ENCODE measurements around the gene SBK3. TPM values are rescaled to one million over a fixed set of nuclear protein-coding genes. Genes with fewer than 3 reads are reported as not detected.

Gene SBK3
- total RNA-seq, 1 donor from 2014 or later: not detected

DNA sequence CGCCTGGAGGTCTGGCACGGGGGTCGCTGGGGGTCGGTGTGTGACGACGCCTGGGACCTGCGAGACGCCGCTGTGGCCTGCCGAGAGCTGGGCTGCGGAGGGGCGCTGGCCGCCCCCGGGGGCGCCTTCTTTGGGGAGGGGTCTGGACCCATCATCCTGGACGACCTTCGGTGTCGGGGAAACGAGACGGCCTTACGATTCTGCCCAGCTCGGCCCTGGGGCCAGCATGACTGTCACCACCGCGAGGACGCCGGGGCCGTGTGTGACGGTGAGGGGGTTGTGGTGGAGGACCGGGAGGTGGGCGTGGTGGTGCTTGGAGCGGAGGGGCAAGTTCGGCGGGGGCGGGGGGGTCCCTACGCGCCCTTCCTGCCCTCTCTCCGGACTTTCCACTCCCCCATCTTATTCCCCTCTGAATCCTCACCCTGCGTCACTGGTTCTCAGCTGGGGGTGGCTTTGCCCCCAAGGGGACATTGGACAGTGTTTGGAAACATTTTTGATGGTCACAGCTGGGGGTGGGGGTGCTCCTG is 51.6 kb downstream of the SBK3 start:
- no peaks in the 10 kb centered on the region for H3K36me3 ChIP-seq
- H3K4me3 ChIP-seq: peak overlapping the region in 1 of 2 donors; percentile 5
- TF ChIP-seq, protein P1, sequence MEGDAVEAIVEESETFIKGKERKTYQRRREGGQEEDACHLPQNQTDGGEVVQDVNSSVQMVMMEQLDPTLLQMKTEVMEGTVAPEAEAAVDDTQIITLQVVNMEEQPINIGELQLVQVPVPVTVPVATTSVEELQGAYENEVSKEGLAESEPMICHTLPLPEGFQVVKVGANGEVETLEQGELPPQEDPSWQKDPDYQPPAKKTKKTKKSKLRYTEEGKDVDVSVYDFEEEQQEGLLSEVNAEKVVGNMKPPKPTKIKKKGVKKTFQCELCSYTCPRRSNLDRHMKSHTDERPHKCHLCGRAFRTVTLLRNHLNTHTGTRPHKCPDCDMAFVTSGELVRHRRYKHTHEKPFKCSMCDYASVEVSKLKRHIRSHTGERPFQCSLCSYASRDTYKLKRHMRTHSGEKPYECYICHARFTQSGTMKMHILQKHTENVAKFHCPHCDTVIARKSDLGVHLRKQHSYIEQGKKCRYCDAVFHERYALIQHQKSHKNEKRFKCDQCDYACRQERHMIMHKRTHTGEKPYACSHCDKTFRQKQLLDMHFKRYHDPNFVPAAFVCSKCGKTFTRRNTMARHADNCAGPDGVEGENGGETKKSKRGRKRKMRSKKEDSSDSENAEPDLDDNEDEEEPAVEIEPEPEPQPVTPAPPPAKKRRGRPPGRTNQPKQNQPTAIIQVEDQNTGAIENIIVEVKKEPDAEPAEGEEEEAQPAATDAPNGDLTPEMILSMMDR (IDR thresholded peaks at IDR 0.05): no peak
- no peaks in the 10 kb centered on the region for H3K9me3 ChIP-seq
- H3K27me3 ChIP-seq: no peaks in the 10 kb centered on the region
- H3K27ac ChIP-seq: peak overlapping the region in 1 of 2 donors; percentile 57
- intact Hi-C loops (cut with DNase I): no loop called here
- H3K4me1 ChIP-seq: no peaks in the 10 kb centered on the region
- no peak for DNase-seq (ENCODE audit: low spot score in 2 of 2)

DNA sequence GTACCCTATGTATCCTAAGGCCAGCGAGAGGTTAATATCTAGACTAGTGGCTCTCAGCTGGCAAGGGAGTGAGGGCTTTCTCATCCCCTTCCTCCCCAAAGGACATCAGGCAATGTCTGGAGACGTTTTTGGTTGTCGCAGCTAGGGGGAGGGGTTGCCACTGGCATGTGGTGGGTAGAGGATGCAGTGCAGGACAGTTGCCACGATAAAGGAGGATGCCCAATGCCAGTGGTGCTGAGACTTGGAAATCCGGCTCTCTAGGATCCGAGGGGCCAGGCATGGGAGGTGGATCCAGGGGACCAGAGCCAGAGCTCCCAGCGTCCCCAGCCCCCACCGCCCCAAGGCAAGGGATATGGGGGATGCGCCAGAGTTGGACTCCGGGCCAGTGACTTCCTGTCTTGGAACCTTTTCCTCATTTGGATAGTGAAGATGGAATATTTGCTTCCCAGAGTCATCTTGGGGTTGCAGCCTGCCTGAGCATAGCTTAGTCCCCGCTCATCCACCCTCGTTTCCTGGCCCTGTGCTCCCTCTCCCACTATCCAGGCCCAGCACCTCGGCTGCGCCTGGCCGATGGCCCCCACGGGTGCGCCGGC is 52.2 kb downstream of the SBK3 start:
- no peaks in the 10 kb centered on the region for H3K27me3 ChIP-seq
- peaks cover 0 to 5% of the 10 kb centered on the region in 2 donors for H3K4me1 ChIP-seq
- intact Hi-C loops (cut with DNase I): no loop called here
- peak overlapping the region in 1 of 2 donors; percentile 57 for H3K27ac ChIP-seq
- no peak for DNase-seq (ENCODE audit: low spot score in 2 of 2)
- TF ChIP-seq, protein P1 (IDR thresholded peaks at IDR 0.05): no peak
- H3K9me3 ChIP-seq: no peaks in the 10 kb centered on the region
- H3K4me3 ChIP-seq: peak overlapping the region in 1 of 2 donors; percentile 5
- H3K36me3 ChIP-seq: no peaks in the 10 kb centered on the region

DNA sequence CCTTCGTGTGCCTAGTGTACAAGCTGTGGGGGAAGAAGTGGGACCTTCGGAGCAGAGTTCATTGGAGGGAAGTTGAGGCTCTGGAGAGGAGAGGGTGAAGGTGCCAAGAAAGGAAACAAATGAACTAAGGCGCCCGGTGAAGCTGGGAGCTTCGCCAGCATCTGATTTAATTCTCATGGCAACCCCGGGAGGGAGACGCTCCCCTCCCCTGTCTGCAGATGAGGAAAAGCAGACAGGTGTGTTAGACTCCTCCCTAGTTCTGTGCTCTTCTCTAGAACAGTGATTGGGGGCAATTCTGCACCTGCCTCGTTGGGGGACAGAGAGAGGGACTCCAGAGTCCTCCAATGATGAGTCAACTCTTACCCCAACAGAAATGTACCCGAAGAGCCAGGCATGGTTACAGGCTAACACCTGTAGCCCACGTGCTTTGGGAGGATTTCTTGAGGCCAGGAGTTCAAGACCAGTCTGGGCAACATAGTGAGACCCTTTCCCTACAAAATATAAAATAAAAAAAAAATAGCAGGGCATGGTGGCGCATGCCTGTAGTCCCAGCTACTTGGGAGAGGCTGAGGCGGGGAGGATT is 52.9 kb downstream of the SBK3 start:
- H3K36me3 ChIP-seq: no peaks in the 10 kb centered on the region
- H3K27me3 ChIP-seq: no peaks in the 10 kb centered on the region
- intact Hi-C loops (cut with DNase I): no loop called here
- no peak overlapping the region for H3K27ac ChIP-seq
- peaks cover 4 to 10% of the 10 kb centered on the region in 2 donors for H3K4me1 ChIP-seq
- H3K4me3 ChIP-seq: no peak overlapping the region
- no peak for DNase-seq (ENCODE audit: low spot score in 2 of 2)
- no peaks in the 10 kb centered on the region for H3K9me3 ChIP-seq
- TF ChIP-seq, protein P1 (IDR thresholded peaks at IDR 0.05): no peak

DNA sequence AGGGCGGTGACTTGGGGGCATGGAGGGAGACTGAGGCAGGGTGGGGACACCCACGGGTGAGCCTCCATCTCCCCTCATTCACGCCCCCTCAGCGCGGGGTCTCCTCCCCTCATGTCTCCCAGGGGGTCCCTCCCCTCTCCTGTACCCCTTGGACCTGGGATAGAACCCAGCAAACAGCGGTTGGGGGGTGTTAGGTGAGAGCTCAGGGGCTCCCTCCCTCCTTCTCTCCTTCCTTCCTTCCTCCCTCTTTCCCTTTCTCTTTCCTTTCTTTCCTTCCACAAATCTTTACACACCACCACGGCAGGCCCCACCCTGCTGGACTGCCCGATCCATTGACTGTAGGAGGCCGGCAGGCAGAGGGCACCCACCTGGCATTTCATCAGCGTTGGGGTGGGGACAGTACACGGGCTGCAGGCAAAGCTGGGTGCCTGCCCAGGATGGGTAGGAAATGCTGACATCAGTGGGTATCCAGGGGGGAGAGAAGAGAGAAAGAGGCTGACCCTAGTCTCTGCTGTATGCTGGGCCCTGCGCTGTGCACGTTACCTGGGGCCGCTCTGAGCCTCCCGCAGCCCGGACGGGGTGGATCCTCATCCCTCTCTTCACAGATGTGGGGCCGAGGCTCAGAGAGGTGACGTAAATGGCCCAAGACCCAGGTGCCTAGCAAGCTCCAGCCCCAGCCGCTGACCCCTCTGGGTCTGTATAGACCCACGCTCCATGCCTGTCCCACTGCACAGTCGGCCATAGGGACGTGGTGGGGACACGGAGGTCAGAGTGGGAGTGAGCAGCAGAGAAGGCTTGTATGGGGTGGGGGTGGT is 53.6 kb downstream of the SBK3 start:
- Histone ChIP-seq H3K27ac (peak overlapping the region; percentile 19 to 36), H3K36me3 (no peaks in the 10 kb centered on the region), H3K4me3 (no peak overlapping the region), H3K4me1 (peaks cover 5 to 16% of the 10 kb centered on the region in 2 donors), H3K9me3 (no peaks in the 10 kb centered on the region), H3K27me3 (no peaks in the 10 kb centered on the region)
- no peak for DNase-seq (ENCODE audit: low spot score in 2 of 2)
- TF ChIP-seq, protein P1 (IDR thresholded peaks at IDR 0.05): no peak
- intact Hi-C loops (cut with DNase I): no loop called here

Other genes with a start within 250 kb of the SBK3 start
- not detected for gene TMEM150B, start 220.2 kb downstream of the SBK3 start, total RNA-seq
- gene KMT5C, start 205.7 kb downstream of the SBK3 start, total RNA-seq: 21.7 TPM
- not detected for gene COX6B2, start 190.8 kb downstream of the SBK3 start, total RNA-seq
- gene GARIN5B, start 182.3 kb downstream of the SBK3 start, total RNA-seq: not detected
- gene IL11, start 175.1 kb downstream of the SBK3 start, total RNA-seq: not detected
- gene TMEM190, start 168.7 kb downstream of the SBK3 start, total RNA-seq: not detected
- not detected for gene TMEM238, start 161.3 kb downstream of the SBK3 start, total RNA-seq
- 542 TPM for gene RPL28, start 159.6 kb downstream of the SBK3 start, total RNA-seq
- 82.6 TPM for gene UBE2S, start 137.8 kb downstream of the SBK3 start, total RNA-seq
- 0.85 TPM for gene SHISA7, start 102.2 kb downstream of the SBK3 start, total RNA-seq
- gene ISOC2, start 83.9 kb downstream of the SBK3 start, total RNA-seq: 96.7 TPM
- gene C19orf85, start 80.8 kb downstream of the SBK3 start, total RNA-seq: not detected
- 13.2 TPM for gene ZNF628, start 68.9 kb downstream of the SBK3 start, total RNA-seq
- 21.6 TPM for gene NAT14, start 60.4 kb downstream of the SBK3 start, total RNA-seq
- 22.4 TPM for gene SSC5D, start 57.1 kb downstream of the SBK3 start, total RNA-seq
- gene SBK2, start 8.4 kb downstream of the SBK3 start, total RNA-seq: not detected
- 14.2 TPM for gene ZNF579, start 35.3 kb upstream of the SBK3 start, total RNA-seq
- gene FIZ1, start 54.0 kb upstream of the SBK3 start, total RNA-seq: 30.5 TPM
- gene ZNF524, start 54.7 kb upstream of the SBK3 start, total RNA-seq: 28.6 TPM
- gene ZNF865, start 60.1 kb upstream of the SBK3 start, total RNA-seq: 22.0 TPM
- gene ZNF784, start 79.0 kb upstream of the SBK3 start, total RNA-seq: 14.7 TPM
- 163 TPM for gene ZNF580, start 95.5 kb upstream of the SBK3 start, total RNA-seq
- gene ZNF581, start 98.1 kb upstream of the SBK3 start, total RNA-seq: 12.1 TPM
- 27.6 TPM for gene CCDC106, start 102.7 kb upstream of the SBK3 start, total RNA-seq
- gene U2AF2, start 109.5 kb upstream of the SBK3 start, total RNA-seq: 221 TPM
- 122 TPM for gene EPN1, start 129.7 kb upstream of the SBK3 start, total RNA-seq
- gene NLRP9, start 192.9 kb upstream of the SBK3 start, total RNA-seq: not detected
- gene RFPL4A, start 213.6 kb upstream of the SBK3 start, total RNA-seq: not detected
- not detected for gene RFPL4AL1, start 223.6 kb upstream of the SBK3 start, total RNA-seq

All from ascending aorta (tissue), 2 donors.